Stomach (tissue), 9 donors: ENCODE measurements around the gene PTGFR. TPM values are rescaled to one million over a fixed set of nuclear protein-coding genes. Genes with fewer than 3 reads are reported as not detected.

Experiments used
- DNase-seq, 2 donors: peaks; one replicate each; pipeline versions ENCODE4 v3.0.0 to v3.0.0-alpha.2; 2013 to 2019
- H3K27ac ChIP-seq, 5 donors: fragments of 200-600 bp in 4 of 5; sonication (generic) in 4 of 5; one replicate each; pipeline ENCODE4 v1.5.1; 2013 to 2019; ENCODE audit warnings: mild to moderate bottlenecking in 1 of 5, moderate library complexity in 1 of 5
- H3K27me3 ChIP-seq, 3 donors: fragments of 200-600 bp; sonication (generic); one replicate each; pipeline ENCODE4 v1.5.1; 2017 to 2019; ENCODE audit warnings: mixed run types in 1 of 3
- H3K36me3 ChIP-seq, 4 donors: fragments of 200-600 bp; sonication (generic); 1 replicate in 3 of 4; 2 replicates in 1 of 4; pipeline ENCODE4 v1.5.1; 2016 to 2019
- H3K4me1 ChIP-seq, 4 donors: fragments of 200-600 bp; sonication (generic); one replicate each; pipeline ENCODE4 v1.5.1; 2016 to 2019
- H3K4me3 ChIP-seq, 4 donors: fragments of 200-600 bp; sonication (generic) in 3 of 4; one replicate each; pipeline ENCODE4 v1.5.1; 2016 to 2019; ENCODE audit warnings: mild to moderate bottlenecking in 1 of 4
- H3K9me3 ChIP-seq, 4 donors: fragments of 200-600 bp; sonication (generic); one replicate each; pipeline ENCODE4 v1.5.1; 2016 to 2019
- CTCF ChIP-seq, 7 experiments: fragments of 450-650 bp in 4 of 7; fragments of 200-600 bp in 3 of 7; sonication (generic) in 3 of 7; IDR thresholded peaks; one replicate each; pipeline ENCODE4 v1.5.1; 2016 to 2019; ENCODE audit warnings: antibody characterized with exemption in 7 of 7, control low read depth in 2 of 7, mild to moderate bottlenecking in 1 of 7
- EP300 ChIP-seq: sonication (generic); formaldehyde crosslinking; IDR thresholded peaks from one replicate; pipeline ENCODE4 v1.6.1; 2017; ENCODE audit warnings: antibody characterized with exemption
- POLR2A ChIP-seq, 4 donors: fragments of 450-650 bp; IDR thresholded peaks; one replicate each; pipeline ENCODE4 v1.6.1; 2016; ENCODE audit warnings: antibody characterized with exemption in 4 of 4, control low read depth in 2 of 4, mild to moderate bottlenecking in 1 of 4, moderate library complexity in 1 of 4
- POLR2AphosphoS5 ChIP-seq, 3 donors: sonication (generic); formaldehyde crosslinking; IDR thresholded peaks; one replicate each; pipeline ENCODE4 v1.6.1; 2016; ENCODE audit warnings: antibody characterized with exemption in 3 of 3
- WGBS, 5 donors: extraction: QIAGEN DNeasy Blood & Tissue Kit in 3 of 5; methylation state at CpG; one replicate each; pipeline versions ENCODE4 v1.1.5 to v1.1.7; 2013 to 2018; 5-methylcytosine and 5-hydroxymethylcytosine counted together
- intact Hi-C: fragments of 100-400 bp; cut with DNase I; formaldehyde crosslinking; loops from one replicate; pipeline ENCODE4 v1.15.1; 2023; ENCODE audit warnings: low total_unique reads
- polyA plus RNA-seq, 3 donors: library from polyadenylated mRNA; stranded (reverse); fragments of 200-250 nt; gene quantifications; one replicate each; pipeline ENCODE4 v1.2.3, GENCODE V29; 2013
- total RNA-seq, 5 donors: library from RNA; depleted of rRNA; stranded (reverse); fragments of >200 nt; gene quantifications; one replicate each; pipeline versions ENCODE4 v1.1.0 to v1.2.3, GENCODE V29; 2014 to 2016
- donor health status: healthy with polysubstance abuse.
- donor health status: Bipolar disorder and iron deficiency.
- donor health status: healthy.

PTGFR gene
- total and polyA plus RNA-seq, 8 donors, result under 0.01 to 3.3 (median 0.98) TPM

DNA sequence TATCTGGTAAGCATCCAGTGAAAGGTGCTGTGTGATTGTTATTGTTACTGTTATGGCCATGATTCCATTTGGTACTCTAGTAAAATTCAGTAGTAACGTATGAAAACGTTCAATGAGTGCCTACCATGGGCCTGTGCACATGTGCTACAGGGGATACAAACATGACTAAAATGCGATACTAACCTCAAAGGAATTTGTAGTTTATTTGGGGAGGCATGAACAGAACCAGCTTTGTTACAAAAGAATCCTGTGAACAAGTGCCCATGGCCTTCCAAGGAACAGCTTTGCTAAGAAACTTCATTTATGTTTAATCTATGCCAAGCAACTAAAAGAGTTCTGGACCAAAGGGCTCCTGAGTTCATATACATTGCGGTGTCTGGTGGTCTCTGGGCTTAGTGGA lies 28.7 kb downstream of the PTGFR start:
- no peaks in the 10 kb centered on the region for H3K27me3 ChIP-seq
- H3K4me3 ChIP-seq, result no peak overlapping the region
- no peaks in the 10 kb centered on the region for H3K9me3 ChIP-seq
- TF ChIP-seq CTCF (IDR thresholded peaks at IDR 0.05) (no peak), POLR2A (IDR thresholded peaks at IDR 0.05) (no peak), POLR2AphosphoS5 (IDR thresholded peaks at IDR 0.05) (no peak), EP300 (no peak)
- no peaks in the 10 kb centered on the region for H3K4me1 ChIP-seq
- no peaks in the 10 kb centered on the region for H3K36me3 ChIP-seq
- 82 to 94% (median 88%) methylated on average over 4 of the region's 4 CpGs for WGBS, 5 donors
- no peak for DNase-seq
- intact Hi-C loops, result no loop called here
- no peak overlapping the region for H3K27ac ChIP-seq

DNA sequence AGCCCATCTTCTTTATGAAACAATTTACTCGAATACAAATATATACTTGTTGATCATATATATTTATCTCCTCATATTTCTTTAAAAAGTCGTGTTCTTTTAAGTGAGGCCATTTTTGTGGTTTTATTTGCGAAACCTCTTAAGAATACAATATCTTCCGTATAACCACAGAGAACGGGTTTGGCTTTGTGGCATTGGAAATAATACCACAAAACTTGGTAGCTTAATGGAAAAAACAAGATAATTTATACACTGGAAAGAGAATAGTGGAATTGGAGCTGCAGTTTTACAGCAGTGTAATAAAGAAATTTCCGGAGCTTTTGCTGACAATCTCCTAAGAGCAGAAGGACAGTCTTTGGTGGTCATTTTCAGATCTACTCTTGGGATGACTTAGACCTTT lies 29.4 kb downstream of the PTGFR start:
- intact Hi-C loops, result no loop called here
- Histone ChIP-seq H3K9me3 (no peaks in the 10 kb centered on the region), H3K27me3 (no peaks in the 10 kb centered on the region), H3K27ac (no peak overlapping the region), H3K4me3 (no peak overlapping the region), H3K4me1 (no peaks in the 10 kb centered on the region), H3K36me3 (no peaks in the 10 kb centered on the region)
- no peak for DNase-seq
- 79 to 84% (median 81%) methylated on average over 6 of the region's 6 CpGs for WGBS, 5 donors
- no peak for TF ChIP-seq EP300
- TF ChIP-seq CTCF (IDR thresholded peaks at IDR 0.05), result no peak
- no peak for TF ChIP-seq POLR2A (IDR thresholded peaks at IDR 0.05)
- TF ChIP-seq POLR2AphosphoS5 (IDR thresholded peaks at IDR 0.05), result no peak

DNA sequence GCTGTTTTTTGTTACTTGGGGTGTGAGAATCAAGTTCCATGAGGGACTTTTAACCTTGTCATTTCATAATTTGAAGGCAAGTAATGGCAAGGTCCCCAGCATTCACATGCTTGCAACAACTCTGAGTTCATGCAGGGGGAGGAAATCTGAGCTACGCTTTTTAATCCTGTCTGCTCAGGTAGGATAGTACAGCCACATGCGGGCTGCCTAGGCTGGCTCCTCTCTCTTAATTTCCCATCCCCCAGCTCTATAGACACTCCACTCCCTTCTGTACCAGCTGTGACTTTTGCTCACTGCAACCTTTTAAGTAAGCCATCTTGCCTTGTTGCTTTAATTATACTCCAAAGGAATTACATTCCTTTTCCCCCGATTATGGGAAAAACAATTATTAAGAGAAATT lies 30.1 kb downstream of the PTGFR start:
- WGBS, 5 donors, result 84 to 96% (median 93%) methylated on average over 3 of the region's 3 CpGs

GRCh38 chr1:78522136-78522535 lies 31.4 kb downstream of the PTGFR start:
- Histone ChIP-seq H3K4me3 (no peak overlapping the region), H3K36me3 (no peaks in the 10 kb centered on the region), H3K27me3 (no peaks in the 10 kb centered on the region), H3K4me1 (no peaks in the 10 kb centered on the region), H3K27ac (peak overlapping the region in 2 of 5 donors; percentile 13 to 33), H3K9me3 (no peaks in the 10 kb centered on the region)
- no peak for DNase-seq
- WGBS, 5 donors, result 45 to 67% (median 59%) methylated on average over 2 of the region's 2 CpGs
- intact Hi-C loops, result no loop called here
- TF ChIP-seq POLR2A (IDR thresholded peaks at IDR 0.05) (no peak), CTCF (IDR thresholded peaks at IDR 0.05) (no peak), POLR2AphosphoS5 (IDR thresholded peaks at IDR 0.05) (no peak), EP300 (no peak)

More for the DNA sequence above, 30.1 kb downstream of the PTGFR start:
- Histone ChIP-seq H3K9me3 (no peaks in the 10 kb centered on the region), H3K36me3 (no peaks in the 10 kb centered on the region), H3K27ac (no peak overlapping the region), H3K4me1 (no peaks in the 10 kb centered on the region), H3K4me3 (no peak overlapping the region), H3K27me3 (no peaks in the 10 kb centered on the region)
- intact Hi-C loops, result no loop called here
- no peak for DNase-seq
- TF ChIP-seq POLR2AphosphoS5 (IDR thresholded peaks at IDR 0.05), result no peak
- no peak for TF ChIP-seq CTCF (IDR thresholded peaks at IDR 0.05)
- no peak for TF ChIP-seq EP300
- no peak for TF ChIP-seq POLR2A (IDR thresholded peaks at IDR 0.05)
